ENCODE data around the gene VEGFD.

VEGFD gene

DNA sequence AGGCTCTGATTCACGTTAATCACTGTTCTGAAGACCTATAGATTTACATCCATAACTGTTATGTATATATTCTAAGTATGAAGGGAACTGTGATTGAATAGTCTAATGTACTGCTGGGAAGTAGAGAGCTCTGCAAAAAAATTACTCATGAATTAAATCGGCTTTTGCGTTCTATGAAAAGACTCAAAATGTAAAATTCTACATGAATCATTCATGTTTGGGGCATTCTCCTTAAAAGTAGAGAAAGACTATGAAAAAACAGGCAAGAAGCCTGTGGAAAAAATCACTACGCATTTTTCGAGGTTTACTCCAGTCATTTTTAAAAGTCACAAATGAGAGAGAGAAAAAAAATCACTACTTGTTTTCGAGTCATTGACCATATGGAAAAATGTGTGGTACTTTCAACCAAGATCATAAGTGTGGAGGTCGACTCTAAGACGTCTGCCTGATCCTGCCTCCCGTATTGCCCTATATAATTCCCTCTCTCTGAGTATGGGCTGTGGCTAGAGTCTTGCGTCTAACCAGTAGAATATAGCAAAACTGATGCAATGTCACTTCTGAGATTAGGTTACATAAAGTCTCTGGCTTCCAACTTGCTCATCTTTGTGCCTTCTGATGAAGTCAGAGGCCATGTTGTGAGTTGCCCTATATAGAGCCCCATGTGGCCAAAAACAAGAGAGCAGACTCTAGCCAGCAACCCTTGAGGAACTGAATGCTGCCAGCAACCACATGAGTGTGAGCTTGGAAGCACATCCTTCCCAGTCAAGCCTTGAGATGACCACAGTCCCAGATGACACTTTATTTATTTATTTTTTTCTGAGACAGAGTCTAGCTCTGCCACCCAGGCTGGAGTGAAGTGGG lies 32.1 kb upstream of the VEGFD start:
- no peak overlapping the region for H3K4me3 ChIP-seq (ENCODE audit: low read depth, low read length)
- TF ChIP-seq, protein P1, sequence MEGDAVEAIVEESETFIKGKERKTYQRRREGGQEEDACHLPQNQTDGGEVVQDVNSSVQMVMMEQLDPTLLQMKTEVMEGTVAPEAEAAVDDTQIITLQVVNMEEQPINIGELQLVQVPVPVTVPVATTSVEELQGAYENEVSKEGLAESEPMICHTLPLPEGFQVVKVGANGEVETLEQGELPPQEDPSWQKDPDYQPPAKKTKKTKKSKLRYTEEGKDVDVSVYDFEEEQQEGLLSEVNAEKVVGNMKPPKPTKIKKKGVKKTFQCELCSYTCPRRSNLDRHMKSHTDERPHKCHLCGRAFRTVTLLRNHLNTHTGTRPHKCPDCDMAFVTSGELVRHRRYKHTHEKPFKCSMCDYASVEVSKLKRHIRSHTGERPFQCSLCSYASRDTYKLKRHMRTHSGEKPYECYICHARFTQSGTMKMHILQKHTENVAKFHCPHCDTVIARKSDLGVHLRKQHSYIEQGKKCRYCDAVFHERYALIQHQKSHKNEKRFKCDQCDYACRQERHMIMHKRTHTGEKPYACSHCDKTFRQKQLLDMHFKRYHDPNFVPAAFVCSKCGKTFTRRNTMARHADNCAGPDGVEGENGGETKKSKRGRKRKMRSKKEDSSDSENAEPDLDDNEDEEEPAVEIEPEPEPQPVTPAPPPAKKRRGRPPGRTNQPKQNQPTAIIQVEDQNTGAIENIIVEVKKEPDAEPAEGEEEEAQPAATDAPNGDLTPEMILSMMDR (conservative IDR thresholded peaks at IDR 0.05; ENCODE audit: low read depth, low read length): no peak
- DNase-seq (ENCODE audit: low read depth): no peak

DNA sequence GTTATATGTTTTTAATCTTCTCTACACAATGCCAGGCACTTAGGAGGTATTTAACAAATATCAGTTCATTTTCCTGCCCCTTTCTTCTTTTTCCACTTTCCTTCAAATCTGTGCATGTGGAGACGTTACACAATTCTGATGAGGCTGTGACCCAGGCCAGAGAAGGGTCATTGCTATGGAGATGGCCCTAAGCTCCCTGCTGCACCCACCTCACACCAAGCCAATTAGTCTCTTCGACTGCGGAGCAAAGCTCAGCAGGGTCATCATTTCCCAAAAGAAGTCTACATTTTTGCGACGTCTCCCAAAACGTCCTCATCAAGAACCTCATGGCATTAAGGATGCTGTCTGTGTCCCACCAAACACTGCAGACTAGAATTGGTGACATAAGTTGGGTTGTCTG lies 28.9 kb upstream of the VEGFD start:
- TF ChIP-seq, protein P1 (conservative IDR thresholded peaks at IDR 0.05; ENCODE audit: low read depth, low read length): no peak

DNA sequence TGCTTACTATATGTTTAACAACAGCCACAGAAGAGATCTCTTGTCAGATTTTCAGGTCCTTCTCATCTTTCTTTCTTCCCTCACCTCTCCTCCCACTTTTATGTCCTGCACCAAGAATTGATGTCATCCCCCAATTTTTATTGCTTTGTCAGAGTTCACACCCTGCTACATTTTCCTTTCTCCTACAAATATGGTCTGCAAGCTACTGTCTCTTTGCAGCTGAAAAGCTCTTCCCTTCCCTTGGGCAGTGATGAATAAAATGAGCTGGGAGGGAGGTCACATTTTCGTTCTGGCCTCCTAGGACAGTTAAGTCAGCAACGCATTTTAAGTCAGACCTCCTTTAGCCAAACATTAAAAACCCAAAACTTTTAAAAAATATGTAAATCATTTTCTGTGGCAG lies 26.7 kb upstream of the VEGFD start:
- no peak overlapping the region for H3K4me3 ChIP-seq (ENCODE audit: low read depth, low read length)
- DNase-seq (ENCODE audit: low read depth): no peak
- TF ChIP-seq, protein P1 (conservative IDR thresholded peaks at IDR 0.05; ENCODE audit: low read depth, low read length): no peak

More for the DNA sequence above, 28.9 kb upstream of the VEGFD start:
- H3K4me3 ChIP-seq (ENCODE audit: low read depth, low read length): no peak overlapping the region
- DNase-seq (ENCODE audit: low read depth): no peak

DNA sequence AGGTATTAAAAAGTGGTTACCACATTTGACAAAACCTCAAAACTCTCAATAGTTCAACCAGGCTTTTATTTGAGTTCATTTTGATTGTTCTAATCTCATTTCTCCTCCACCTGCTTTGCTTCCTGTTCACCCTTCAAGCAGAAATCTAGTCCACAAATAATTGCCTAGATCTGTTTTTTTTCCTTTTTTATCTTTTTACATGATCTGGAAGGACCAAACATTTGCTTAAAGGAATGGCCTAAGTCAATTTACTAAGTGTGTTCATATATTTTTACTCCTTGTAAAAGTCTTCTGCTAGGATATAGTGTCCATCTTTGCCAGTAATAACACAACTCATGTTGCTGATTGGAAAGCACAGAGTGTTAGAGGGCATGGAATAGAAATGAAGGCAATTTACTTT lies 26.2 kb upstream of the VEGFD start:
- DNase-seq (ENCODE audit: low read depth): no peak
- TF ChIP-seq, protein P1 (conservative IDR thresholded peaks at IDR 0.05; ENCODE audit: low read depth, low read length): no peak

DNA sequence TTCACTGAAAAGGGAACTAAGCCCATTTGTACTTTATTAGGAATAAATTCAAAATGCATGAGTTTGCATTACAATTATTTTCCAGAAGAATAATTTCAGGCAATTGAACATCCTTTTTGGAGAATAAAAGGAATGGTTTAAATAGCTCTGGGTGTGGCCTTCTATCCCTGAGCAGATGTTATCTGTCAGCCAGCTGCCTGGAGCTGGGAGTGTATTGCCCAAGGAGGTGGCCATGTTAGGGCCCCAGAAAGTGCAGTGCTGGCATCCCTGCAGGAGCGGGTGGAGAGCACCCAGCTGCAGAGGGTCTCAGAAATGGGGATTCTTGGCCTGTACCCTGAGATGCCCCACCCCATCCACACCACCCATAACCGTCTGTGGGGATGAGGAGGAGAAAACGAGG lies 21.6 kb upstream of the VEGFD start:
- H3K4me3 ChIP-seq (ENCODE audit: low read depth, low read length): no peak overlapping the region
- no peak for DNase-seq (ENCODE audit: low read depth)
- TF ChIP-seq, protein P1 (conservative IDR thresholded peaks at IDR 0.05; ENCODE audit: low read depth, low read length): no peak

More for the DNA sequence above, 26.2 kb upstream of the VEGFD start:
- H3K4me3 ChIP-seq (ENCODE audit: low read depth, low read length): no peak overlapping the region

DNA sequence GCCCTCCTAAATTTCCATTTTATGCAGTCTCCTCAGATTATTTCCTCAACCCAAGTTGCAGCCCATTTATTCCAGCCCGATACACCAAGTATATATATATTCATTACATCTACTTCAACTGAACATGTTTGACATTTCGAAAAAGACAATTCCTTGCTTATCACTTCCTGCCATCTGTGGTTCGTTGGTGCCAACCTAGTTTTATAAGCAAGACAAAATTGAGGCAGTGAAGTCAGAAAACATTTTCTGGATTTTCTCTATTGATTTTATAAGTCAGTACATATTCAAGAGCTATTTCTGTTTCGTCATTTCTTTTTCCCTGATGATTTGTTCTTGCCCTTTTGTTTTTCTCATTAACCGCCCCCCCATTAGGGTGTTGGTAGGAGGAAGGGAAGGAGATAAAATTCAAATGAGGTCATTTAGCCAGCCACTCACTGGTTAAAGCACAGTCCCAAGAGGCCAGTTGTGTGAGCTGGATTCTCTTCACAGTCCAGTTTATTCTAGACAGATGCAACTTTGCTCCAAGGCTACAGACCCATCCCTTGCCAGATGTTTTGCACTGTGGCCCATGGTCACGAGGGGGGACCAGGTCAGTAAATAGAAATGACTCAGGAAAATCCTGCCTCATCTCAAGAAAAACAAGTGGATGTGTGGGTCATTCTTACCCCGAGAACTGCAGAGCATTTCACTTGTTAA lies 20.3 kb upstream of the VEGFD start:
- DNase-seq (ENCODE audit: low read depth): peak; percentile 66

More for the DNA sequence above, 20.3 kb upstream of the VEGFD start:
- TF ChIP-seq, protein P1 (conservative IDR thresholded peaks at IDR 0.05; ENCODE audit: low read depth, low read length): no peak
- no peak overlapping the region for H3K4me3 ChIP-seq (ENCODE audit: low read depth, low read length)

Measured in choroid plexus epithelial cell (primary cell).